ENCODE data around the gene NDUFB1. TPM values are rescaled to one million over a fixed set of nuclear protein-coding genes. Genes with fewer than 3 reads are reported as not detected.

Gene NDUFB1
- total RNA-seq, 1 donor from 2014 or later = 103 TPM

DNA sequence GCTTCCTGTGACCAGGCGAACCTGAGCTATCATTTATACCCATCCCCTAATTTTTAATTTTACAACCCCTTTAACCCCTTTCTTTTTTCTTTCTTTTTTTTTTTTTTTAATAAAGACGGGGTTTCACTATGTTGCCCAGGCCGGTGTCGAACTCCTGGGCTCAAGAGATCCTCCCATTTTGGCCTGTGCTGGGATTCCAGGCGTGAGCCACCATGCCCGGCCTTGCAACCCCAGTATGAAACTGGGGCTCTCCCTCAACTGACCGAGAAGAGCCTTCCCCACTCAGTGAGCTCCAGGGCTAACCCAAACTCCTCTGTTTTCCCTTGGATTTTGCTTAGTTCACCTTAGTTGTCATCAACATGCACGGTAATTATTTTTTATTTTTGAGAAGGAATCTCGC, 1.3 kb upstream of the NDUFB1 start:
- DNase-seq (ENCODE audit: low spot score in 2 of 2, unreplicated experiment in 2 of 2) = no peak
- Mint-ChIP-seq H3K4me3 (peak overlapping the region; percentile 100), H3K36me3 (peaks cover 13% of the 10 kb centered on the region), H3K4me1 (peaks cover 24% of the 10 kb centered on the region), H3K27ac (peak overlapping the region; percentile 100), H3K9me3 (no peaks in the 10 kb centered on the region), H3K27me3 (ENCODE audit: low read depth) (no peaks in the 10 kb centered on the region)
- TF ChIP-seq, protein P1, sequence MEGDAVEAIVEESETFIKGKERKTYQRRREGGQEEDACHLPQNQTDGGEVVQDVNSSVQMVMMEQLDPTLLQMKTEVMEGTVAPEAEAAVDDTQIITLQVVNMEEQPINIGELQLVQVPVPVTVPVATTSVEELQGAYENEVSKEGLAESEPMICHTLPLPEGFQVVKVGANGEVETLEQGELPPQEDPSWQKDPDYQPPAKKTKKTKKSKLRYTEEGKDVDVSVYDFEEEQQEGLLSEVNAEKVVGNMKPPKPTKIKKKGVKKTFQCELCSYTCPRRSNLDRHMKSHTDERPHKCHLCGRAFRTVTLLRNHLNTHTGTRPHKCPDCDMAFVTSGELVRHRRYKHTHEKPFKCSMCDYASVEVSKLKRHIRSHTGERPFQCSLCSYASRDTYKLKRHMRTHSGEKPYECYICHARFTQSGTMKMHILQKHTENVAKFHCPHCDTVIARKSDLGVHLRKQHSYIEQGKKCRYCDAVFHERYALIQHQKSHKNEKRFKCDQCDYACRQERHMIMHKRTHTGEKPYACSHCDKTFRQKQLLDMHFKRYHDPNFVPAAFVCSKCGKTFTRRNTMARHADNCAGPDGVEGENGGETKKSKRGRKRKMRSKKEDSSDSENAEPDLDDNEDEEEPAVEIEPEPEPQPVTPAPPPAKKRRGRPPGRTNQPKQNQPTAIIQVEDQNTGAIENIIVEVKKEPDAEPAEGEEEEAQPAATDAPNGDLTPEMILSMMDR (IDR thresholded peaks at IDR 0.05; ENCODE audit: unreplicated experiment) = no peak

DNA sequence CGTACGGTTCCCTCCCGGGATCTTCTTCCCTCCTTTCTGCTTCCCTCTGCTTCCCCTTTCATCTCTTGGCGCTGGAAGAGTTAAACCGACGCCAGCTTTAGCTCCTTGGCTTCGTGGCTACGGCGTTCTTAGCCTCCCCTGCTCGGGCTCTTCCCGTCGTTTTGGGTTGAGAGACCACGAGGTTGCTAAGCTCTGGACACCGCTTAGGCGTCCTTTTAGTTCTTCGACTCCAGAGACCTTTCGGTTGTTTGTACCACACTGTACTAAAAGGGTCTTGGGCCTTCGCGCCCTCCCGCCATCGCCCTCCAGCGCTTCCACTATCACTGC, 808 bp upstream of the NDUFB1 start:
- peak overlapping the region; percentile 100 for H3K4me3 Mint-ChIP-seq
- H3K9me3 Mint-ChIP-seq = no peaks in the 10 kb centered on the region
- TF ChIP-seq, protein P1 (IDR thresholded peaks at IDR 0.05; ENCODE audit: unreplicated experiment) = no peak
- peaks cover 24% of the 10 kb centered on the region for H3K4me1 Mint-ChIP-seq
- H3K36me3 Mint-ChIP-seq = peaks cover 11% of the 10 kb centered on the region
- no peaks in the 10 kb centered on the region for H3K27me3 Mint-ChIP-seq (ENCODE audit: low read depth)
- DNase-seq (ENCODE audit: low spot score in 2 of 2, unreplicated experiment in 2 of 2) = no peak
- H3K27ac Mint-ChIP-seq = peak overlapping the region; percentile 100

DNA sequence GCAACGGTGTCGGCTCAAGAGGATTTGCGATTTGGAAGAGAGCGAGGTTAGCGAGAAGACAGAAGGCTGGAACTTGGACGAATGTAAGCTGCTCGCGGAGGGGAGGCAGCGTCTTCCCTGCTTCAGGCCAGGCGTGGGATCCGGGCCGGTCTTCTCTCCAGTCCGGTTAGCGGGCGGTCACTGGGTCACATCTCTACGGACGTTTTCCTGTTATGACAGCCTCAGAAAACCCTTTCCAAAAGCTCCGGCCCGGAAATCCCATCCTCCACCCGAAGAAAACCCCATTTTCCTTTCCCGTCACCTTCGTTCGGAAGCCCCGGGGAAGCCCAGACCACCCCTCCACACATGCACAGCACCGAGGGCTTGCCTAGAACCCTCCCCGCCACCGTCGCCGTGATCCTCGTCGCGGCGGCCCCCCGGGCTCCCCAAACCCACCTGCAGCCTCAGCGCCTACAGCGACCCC, 268 bp downstream of the NDUFB1 start:
- H3K9me3 Mint-ChIP-seq = no peaks in the 10 kb centered on the region
- peak overlapping the region; percentile 100 for H3K4me3 Mint-ChIP-seq
- peak overlapping the region; percentile 100 for H3K27ac Mint-ChIP-seq
- TF ChIP-seq, protein P1 (IDR thresholded peaks at IDR 0.05; ENCODE audit: unreplicated experiment) = no peak
- peaks cover 11% of the 10 kb centered on the region for H3K36me3 Mint-ChIP-seq
- DNase-seq (ENCODE audit: low spot score in 2 of 2, unreplicated experiment in 2 of 2) = peak in 1 of 2 experiments; percentile 30
- H3K27me3 Mint-ChIP-seq (ENCODE audit: low read depth) = no peaks in the 10 kb centered on the region
- peaks cover 24% of the 10 kb centered on the region for H3K4me1 Mint-ChIP-seq

DNA sequence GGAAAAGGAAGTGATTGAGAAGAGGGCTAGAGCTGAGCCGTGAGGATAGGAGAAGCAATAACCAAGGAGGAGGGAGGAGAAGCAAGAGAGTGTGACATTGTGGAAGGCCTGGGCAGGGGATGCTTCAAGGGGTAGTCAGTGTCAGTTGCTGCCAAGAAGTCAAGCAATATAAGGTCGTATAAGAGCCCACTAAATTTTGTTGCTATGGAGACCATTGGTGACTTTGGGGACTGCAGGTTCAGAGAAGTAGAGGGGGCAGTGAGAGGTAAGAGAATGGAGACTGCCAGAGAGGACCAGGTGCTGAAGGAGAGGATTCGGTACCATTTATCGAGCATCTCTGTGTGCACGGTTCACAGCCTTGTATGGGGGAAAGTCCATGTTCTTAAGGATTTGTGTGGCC, 12.0 kb downstream of the NDUFB1 start:
- TF ChIP-seq, protein P1 (IDR thresholded peaks at IDR 0.05; ENCODE audit: unreplicated experiment) = no peak
- H3K27ac Mint-ChIP-seq = no peak overlapping the region
- DNase-seq (ENCODE audit: low spot score in 2 of 2, unreplicated experiment in 2 of 2) = no peak
- no peaks in the 10 kb centered on the region for H3K9me3 Mint-ChIP-seq
- H3K4me1 Mint-ChIP-seq = peaks cover 18% of the 10 kb centered on the region
- H3K4me3 Mint-ChIP-seq = no peak overlapping the region
- H3K27me3 Mint-ChIP-seq (ENCODE audit: low read depth) = peaks cover 3% of the 10 kb centered on the region
- H3K36me3 Mint-ChIP-seq = no peaks in the 10 kb centered on the region

DNA sequence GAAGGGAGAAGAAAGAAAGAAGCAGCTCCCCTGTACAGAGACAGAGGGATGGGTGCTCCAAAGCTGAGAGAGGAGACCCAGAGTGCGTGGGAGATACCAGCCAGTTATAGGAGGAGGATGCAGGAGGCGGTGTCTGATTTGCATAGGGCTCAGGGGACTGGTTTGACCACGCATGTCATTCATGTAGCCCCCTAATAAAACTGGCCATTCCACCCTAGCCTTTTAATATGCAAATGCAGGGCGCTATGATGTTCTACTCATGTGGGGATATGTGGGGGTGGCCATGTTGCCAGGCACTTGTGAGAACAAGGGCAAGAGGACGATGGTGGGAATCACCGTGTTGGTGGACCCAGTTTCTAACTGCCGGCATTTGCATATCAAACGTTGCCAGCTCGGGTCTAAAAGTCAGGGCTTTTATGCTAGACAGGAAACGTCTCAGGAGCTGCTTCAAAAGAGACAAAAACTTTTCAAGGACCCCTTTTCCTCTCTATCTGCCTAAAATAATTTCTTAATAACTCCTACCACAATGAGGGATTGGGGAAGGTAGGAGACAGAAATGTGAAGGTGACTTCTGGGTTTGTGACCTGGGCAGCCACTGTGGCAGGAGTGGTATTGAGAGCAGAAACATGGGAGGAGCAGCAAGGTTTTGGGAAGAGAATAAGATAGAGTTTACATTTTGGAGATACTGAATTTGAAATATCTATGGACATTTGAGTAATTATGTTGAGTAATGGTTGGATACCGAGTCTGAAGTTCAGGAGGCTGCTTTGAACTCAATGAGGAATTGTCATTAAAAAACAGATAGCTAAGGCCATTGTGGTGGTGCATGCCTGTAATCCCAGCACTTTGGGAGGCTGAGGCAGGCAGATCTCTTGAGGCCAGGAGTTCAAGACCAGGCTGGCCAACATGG, 12.9 kb downstream of the NDUFB1 start:
- H3K27ac Mint-ChIP-seq = peak overlapping the region; percentile 13
- no peaks in the 10 kb centered on the region for H3K9me3 Mint-ChIP-seq
- H3K4me1 Mint-ChIP-seq = peaks cover 18% of the 10 kb centered on the region
- DNase-seq (ENCODE audit: low spot score in 2 of 2, unreplicated experiment in 2 of 2) = no peak
- H3K36me3 Mint-ChIP-seq = no peaks in the 10 kb centered on the region
- H3K27me3 Mint-ChIP-seq (ENCODE audit: low read depth) = peaks cover 3% of the 10 kb centered on the region
- peak overlapping the region; percentile 42 for H3K4me3 Mint-ChIP-seq
- TF ChIP-seq, protein P1 (IDR thresholded peaks at IDR 0.05; ENCODE audit: unreplicated experiment) = no peak

All from mesothelial cell of epicardium (in vitro differentiated cells).